ENCODE data around the gene MSH2. TPM values are rescaled to one million over a fixed set of nuclear protein-coding genes. Genes with fewer than 3 reads are reported as not detected.

Gene MSH2
- total and polyA plus RNA-seq, 2 of the 13 experiments (the other 11 are each of a cell fraction or from before 2014, with no cell fraction given) = 19.9 to 76.3 TPM

DNA sequence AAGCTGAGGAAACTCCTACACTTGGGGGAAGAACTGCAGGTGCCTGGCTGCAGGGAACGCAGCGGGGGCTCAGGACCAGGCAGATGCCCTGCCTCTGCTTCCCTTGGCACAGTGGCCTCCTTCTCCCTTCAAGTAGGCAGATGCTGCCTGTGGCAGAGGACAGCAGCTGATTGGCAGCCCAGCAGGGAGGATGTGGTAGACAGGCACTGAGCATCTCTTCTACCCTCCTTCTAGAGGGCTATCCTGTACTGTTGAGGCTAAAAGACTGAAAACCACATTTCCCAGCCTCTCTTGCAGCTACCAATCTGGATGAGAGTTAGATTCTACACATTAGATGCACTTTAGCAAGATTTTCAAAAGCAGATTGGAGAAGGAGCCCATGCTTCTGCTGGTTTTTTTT lies 105.7 kb downstream of the MSH2 start:
- no peaks in the 10 kb centered on the region for H3K36me3 ChIP-seq (replicated peaks in 1 of 2; ENCODE audit: control insufficient read depth in 1 of 2, insufficient read depth in 2 of 2, low read length in 2 of 2)
- no peaks in the 10 kb centered on the region for H3K79me2 ChIP-seq (ENCODE audit: insufficient read depth, low read length)
- H2AFZ ChIP-seq (ENCODE audit: low read length) = no peak overlapping the region
- H3K4me3 ChIP-seq (replicated peaks in 1 of 3; ENCODE audit: insufficient read depth in 1 of 3, low read depth in 2 of 3, low read length in 3 of 3) = no peak overlapping the region
- ATAC-seq = no peak
- ChIA-PET CTCF (ENCODE audit: low intra/inter-chr PET ratio, low total read pairs) (no interaction called here), POLR2A (no interaction called here)
- H3K9me3 ChIP-seq (ENCODE audit: low read length) = peaks cover 6% of the 10 kb centered on the region
- no peak overlapping the region for H3K4me2 ChIP-seq (ENCODE audit: low read depth, low read length)
- H3K27me3 ChIP-seq (ENCODE audit: control insufficient read depth in 1 of 2, insufficient read depth in 2 of 2, low read length in 2 of 2) = no peaks in the 10 kb centered on the region; a peak in 1 of 5 replicates
- DNase-seq (ENCODE audit: low spot score) = no peak
- no peaks in the 10 kb centered on the region for H3K4me1 ChIP-seq (ENCODE audit: insufficient read depth, low read length)
- intact Hi-C loops (cut with micrococcal nuclease; ENCODE audit: unreplicated experiment) = no loop called here
- H3K27ac ChIP-seq (ENCODE audit: extremely low read length, insufficient read depth, low read length) = no peak overlapping the region
- WGBS (ENCODE audit: low lambda C conversion rate) = 18% methylated on average over 2 of the region's 2 CpGs
- H3K9ac ChIP-seq (ENCODE audit: insufficient read depth, low read depth, low read length) = no peak overlapping the region
- BruUV-seq (replicated peaks) = no TSS peak
- no peaks in the 10 kb centered on the region for H4K20me1 ChIP-seq (ENCODE audit: insufficient read depth, low read length)
- in situ Hi-C loops (cut with HindIII; ENCODE audit: extremely low pct_ligation_motif_present, low pct_unique_long_range_greater_than_20kb) = no loop called here
- no peak for FAIRE-seq
- TF ChIP-seq MAFK (conservative IDR thresholded peaks at IDR 0.05 in 1 of 2, IDR thresholded peaks at IDR 0.05 in 1 of 2; ENCODE audit: low read length in 2 of 2) (no peak), NCOA2 (CRISPR knock-in tag; IDR thresholded peaks at IDR 0.05) (no peak), KLF9 (CRISPR knock-in tag; IDR thresholded peaks at IDR 0.05; ENCODE audit: low read depth) (no peak), NFE2L2 (IDR thresholded peaks at IDR 0.05; ENCODE audit: low read length) (no peak), FOXA3 (CRISPR knock-in tag; IDR thresholded peaks at IDR 0.05) (no peak), PHF20 (CRISPR knock-in tag; IDR thresholded peaks at IDR 0.05) (no peak), ZNF839 (CRISPR knock-in tag; IDR thresholded peaks at IDR 0.05; ENCODE audit: borderline replicate concordance) (no peak), ZNF207 (IDR thresholded peaks at IDR 0.05; ENCODE audit: borderline replicate concordance) (no peak), NFATC3 (CRISPR knock-in tag; IDR thresholded peaks at IDR 0.05) (no peak), SP1 (IDR thresholded peaks at IDR 0.05) (no peak), SP1 (CRISPR knock-in tag; IDR thresholded peaks at IDR 0.05) (no peak), KLF12 (CRISPR knock-in tag; IDR thresholded peaks at IDR 0.05; ENCODE audit: borderline replicate concordance) (no peak)
- TF ChIP-seq, protein P1, sequence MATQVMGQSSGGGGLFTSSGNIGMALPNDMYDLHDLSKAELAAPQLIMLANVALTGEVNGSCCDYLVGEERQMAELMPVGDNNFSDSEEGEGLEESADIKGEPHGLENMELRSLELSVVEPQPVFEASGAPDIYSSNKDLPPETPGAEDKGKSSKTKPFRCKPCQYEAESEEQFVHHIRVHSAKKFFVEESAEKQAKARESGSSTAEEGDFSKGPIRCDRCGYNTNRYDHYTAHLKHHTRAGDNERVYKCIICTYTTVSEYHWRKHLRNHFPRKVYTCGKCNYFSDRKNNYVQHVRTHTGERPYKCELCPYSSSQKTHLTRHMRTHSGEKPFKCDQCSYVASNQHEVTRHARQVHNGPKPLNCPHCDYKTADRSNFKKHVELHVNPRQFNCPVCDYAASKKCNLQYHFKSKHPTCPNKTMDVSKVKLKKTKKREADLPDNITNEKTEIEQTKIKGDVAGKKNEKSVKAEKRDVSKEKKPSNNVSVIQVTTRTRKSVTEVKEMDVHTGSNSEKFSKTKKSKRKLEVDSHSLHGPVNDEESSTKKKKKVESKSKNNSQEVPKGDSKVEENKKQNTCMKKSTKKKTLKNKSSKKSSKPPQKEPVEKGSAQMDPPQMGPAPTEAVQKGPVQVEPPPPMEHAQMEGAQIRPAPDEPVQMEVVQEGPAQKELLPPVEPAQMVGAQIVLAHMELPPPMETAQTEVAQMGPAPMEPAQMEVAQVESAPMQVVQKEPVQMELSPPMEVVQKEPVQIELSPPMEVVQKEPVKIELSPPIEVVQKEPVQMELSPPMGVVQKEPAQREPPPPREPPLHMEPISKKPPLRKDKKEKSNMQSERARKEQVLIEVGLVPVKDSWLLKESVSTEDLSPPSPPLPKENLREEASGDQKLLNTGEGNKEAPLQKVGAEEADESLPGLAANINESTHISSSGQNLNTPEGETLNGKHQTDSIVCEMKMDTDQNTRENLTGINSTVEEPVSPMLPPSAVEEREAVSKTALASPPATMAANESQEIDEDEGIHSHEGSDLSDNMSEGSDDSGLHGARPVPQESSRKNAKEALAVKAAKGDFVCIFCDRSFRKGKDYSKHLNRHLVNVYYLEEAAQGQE (IDR thresholded peaks at IDR 0.05; ENCODE audit: borderline replicate concordance in 1 of 2, low read depth in 1 of 2, low read length in 2 of 2) = no peak
- TF ChIP-seq, protein P2, sequence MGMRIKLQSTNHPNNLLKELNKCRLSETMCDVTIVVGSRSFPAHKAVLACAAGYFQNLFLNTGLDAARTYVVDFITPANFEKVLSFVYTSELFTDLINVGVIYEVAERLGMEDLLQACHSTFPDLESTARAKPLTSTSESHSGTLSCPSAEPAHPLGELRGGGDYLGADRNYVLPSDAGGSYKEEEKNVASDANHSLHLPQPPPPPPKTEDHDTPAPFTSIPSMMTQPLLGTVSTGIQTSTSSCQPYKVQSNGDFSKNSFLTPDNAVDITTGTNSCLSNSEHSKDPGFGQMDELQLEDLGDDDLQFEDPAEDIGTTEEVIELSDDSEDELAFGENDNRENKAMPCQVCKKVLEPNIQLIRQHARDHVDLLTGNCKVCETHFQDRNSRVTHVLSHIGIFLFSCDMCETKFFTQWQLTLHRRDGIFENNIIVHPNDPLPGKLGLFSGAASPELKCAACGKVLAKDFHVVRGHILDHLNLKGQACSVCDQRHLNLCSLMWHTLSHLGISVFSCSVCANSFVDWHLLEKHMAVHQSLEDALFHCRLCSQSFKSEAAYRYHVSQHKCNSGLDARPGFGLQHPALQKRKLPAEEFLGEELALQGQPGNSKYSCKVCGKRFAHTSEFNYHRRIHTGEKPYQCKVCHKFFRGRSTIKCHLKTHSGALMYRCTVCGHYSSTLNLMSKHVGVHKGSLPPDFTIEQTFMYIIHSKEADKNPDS (CRISPR knock-in tag; IDR thresholded peaks at IDR 0.05) = no peak
- TF ChIP-seq, protein P3, sequence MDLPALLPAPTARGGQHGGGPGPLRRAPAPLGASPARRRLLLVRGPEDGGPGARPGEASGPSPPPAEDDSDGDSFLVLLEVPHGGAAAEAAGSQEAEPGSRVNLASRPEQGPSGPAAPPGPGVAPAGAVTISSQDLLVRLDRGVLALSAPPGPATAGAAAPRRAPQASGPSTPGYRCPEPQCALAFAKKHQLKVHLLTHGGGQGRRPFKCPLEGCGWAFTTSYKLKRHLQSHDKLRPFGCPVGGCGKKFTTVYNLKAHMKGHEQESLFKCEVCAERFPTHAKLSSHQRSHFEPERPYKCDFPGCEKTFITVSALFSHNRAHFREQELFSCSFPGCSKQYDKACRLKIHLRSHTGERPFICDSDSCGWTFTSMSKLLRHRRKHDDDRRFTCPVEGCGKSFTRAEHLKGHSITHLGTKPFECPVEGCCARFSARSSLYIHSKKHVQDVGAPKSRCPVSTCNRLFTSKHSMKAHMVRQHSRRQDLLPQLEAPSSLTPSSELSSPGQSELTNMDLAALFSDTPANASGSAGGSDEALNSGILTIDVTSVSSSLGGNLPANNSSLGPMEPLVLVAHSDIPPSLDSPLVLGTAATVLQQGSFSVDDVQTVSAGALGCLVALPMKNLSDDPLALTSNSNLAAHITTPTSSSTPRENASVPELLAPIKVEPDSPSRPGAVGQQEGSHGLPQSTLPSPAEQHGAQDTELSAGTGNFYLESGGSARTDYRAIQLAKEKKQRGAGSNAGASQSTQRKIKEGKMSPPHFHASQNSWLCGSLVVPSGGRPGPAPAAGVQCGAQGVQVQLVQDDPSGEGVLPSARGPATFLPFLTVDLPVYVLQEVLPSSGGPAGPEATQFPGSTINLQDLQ (CRISPR knock-in tag; IDR thresholded peaks at IDR 0.05) = no peak
- TF ChIP-seq, protein P4, sequence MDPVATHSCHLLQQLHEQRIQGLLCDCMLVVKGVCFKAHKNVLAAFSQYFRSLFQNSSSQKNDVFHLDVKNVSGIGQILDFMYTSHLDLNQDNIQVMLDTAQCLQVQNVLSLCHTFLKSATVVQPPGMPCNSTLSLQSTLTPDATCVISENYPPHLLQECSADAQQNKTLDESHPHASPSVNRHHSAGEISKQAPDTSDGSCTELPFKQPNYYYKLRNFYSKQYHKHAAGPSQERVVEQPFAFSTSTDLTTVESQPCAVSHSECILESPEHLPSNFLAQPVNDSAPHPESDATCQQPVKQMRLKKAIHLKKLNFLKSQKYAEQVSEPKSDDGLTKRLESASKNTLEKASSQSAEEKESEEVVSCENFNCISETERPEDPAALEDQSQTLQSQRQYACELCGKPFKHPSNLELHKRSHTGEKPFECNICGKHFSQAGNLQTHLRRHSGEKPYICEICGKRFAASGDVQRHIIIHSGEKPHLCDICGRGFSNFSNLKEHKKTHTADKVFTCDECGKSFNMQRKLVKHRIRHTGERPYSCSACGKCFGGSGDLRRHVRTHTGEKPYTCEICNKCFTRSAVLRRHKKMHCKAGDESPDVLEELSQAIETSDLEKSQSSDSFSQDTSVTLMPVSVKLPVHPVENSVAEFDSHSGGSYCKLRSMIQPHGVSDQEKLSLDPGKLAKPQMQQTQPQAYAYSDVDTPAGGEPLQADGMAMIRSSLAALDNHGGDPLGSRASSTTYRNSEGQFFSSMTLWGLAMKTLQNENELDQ (CRISPR knock-in tag; IDR thresholded peaks at IDR 0.05; ENCODE audit: borderline replicate concordance) = no peak
